B cell (primary cell): ENCODE data around the gene ALG3. TPM values are rescaled to one million over a fixed set of nuclear protein-coding genes. Genes with fewer than 3 reads are reported as not detected.
A peak's percentile ranks its signal among the peaks of the same experiment; 100 is the strongest.

Source experiments
- ATAC-seq: fragments of 200-7000 bp; cut with Tn5 transposase; one replicate; pipeline ENCODE4 v1.10.0; 2021; ENCODE audit warnings: low read depth, mild to moderate bottlenecking, moderate number of reproducible peaks, moderate library complexity
- CTCF ChIA-PET: fragments of 350-600 bp; sonication (Branson Sonifier 250); formaldehyde crosslinking; loops from one replicate; lab custom pipeline; 2021; ENCODE audit warnings: antibody characterized with exemption, inconsistent platforms; lab: Charles Lee
- POLR2A ChIA-PET: fragments of 350-600 bp; sonication (Branson Sonifier 250); formaldehyde crosslinking; loops from one replicate; lab custom pipeline; 2021; ENCODE audit warnings: antibody characterized with exemption; lab: Charles Lee
- DNase-seq: peaks from one replicate; pipeline ENCODE4 v3.0.0; 2013
- H2AFZ ChIP-seq: 2 replicates; pipeline ENCODE4 v1.6.1; 2012; ENCODE audit warnings: mild to moderate bottlenecking, low read depth, low read length; ENCODE audit not compliant: insufficient read depth, poor library complexity, severe bottlenecking
- H3K27ac ChIP-seq, 2 donors: 1 replicate in 1 of 2; 2 replicates in 1 of 2; pipeline ENCODE4 v1.5.1; 2012 to 2013; ENCODE audit warnings: low read length in 2 of 2, mild to moderate bottlenecking in 2 of 2, moderate library complexity in 1 of 2
- H3K27me3 ChIP-seq, 4 experiments: fragments of 200-600 bp in 1 of 4; sonication (generic) in 1 of 4; replicated peaks in 1 of 4; 1 replicate in 2 of 4; 2 replicates in 2 of 4; pipeline versions ENCODE4 v1.6.1 to v1.7.0; 2013 to 2016; ENCODE audit warnings: low read length in 3 of 4, mild to moderate bottlenecking in 2 of 4, mixed read lengths in 1 of 4, moderate library complexity in 1 of 4; ENCODE audit not compliant: insufficient read depth in 4 of 4, control insufficient read depth in 3 of 4; ENCODE audit errors: control extremely low read depth in 1 of 4
- H3K36me3 ChIP-seq, 2 experiments: replicated peaks in 1 of 2; 1 replicate in 1 of 2; 2 replicates in 1 of 2; pipeline versions ENCODE4 v1.6.1 to v1.7.1; 2013; ENCODE audit warnings: low read length in 1 of 2; ENCODE audit not compliant: insufficient read depth in 2 of 2, control insufficient read depth in 1 of 2; ENCODE audit errors: control extremely low read depth in 1 of 2, extremely low read depth in 1 of 2
- H3K4me1 ChIP-seq, 2 donors: fragments of 200-600 bp in 1 of 2; sonication (generic) in 1 of 2; 1 replicate in 1 of 2; 2 replicates in 1 of 2; pipeline versions ENCODE4 v1.5.1 to v1.6.1; 2013 to 2017; ENCODE audit warnings: low read length in 2 of 2; ENCODE audit not compliant: control insufficient read depth in 2 of 2, insufficient read depth in 2 of 2
- H3K4me2 ChIP-seq: replicated peaks from 2 replicates; pipeline ENCODE3; 2012; ENCODE audit warnings: mild to moderate bottlenecking, low read depth, low read length; ENCODE audit not compliant: poor library complexity, severe bottlenecking
- H3K4me3 ChIP-seq, 5 experiments: fragments of 200-600 bp in 1 of 5; sonication (generic) in 1 of 5; 1 replicate in 3 of 5; 2 replicates in 2 of 5; pipeline versions ENCODE4 v1.5.1 to v1.7.0; 2011 to 2016; ENCODE audit warnings: low read length in 4 of 5, mild to moderate bottlenecking in 4 of 5, low read depth in 2 of 5, control low read depth in 1 of 5, moderate library complexity in 1 of 5; ENCODE audit not compliant: insufficient read depth in 1 of 5; ENCODE audit errors: control extremely low read depth in 1 of 5, extremely low read depth in 1 of 5
- H3K79me2 ChIP-seq: fragments of 200-600 bp; sonication (generic); one replicate; pipeline ENCODE4 v1.6.0; 2016; ENCODE audit warnings: low read length; ENCODE audit not compliant: control insufficient read depth, insufficient read depth
- H3K9ac ChIP-seq: fragments of 200-600 bp; sonication (generic); 2 replicates; pipeline ENCODE4 v1.6.1; 2017; ENCODE audit warnings: mild to moderate bottlenecking, low read length, moderate library complexity
- H3K9me3 ChIP-seq, 3 donors: one replicate each; pipeline versions ENCODE4 v1.6.1 to v1.7.1; 2013; ENCODE audit warnings: low read length in 2 of 3; ENCODE audit not compliant: control insufficient read depth in 2 of 3, insufficient read depth in 1 of 3; ENCODE audit errors: control extremely low read depth in 1 of 3
- H4K20me1 ChIP-seq: 2 replicates; pipeline ENCODE4 v1.6.0; 2012; ENCODE audit warnings: mild to moderate bottlenecking, low read length; ENCODE audit not compliant: insufficient read depth, control insufficient read depth, poor library complexity, severe bottlenecking
- H3K27ac Mint-ChIP-seq: one replicate; pipeline ENCODE4 v1.8.0; 2021; ENCODE audit warnings: mixed read lengths
- H3K27me3 Mint-ChIP-seq: one replicate; pipeline ENCODE4 v1.8.0; 2021; ENCODE audit warnings: mixed read lengths
- H3K4me1 Mint-ChIP-seq: one replicate; pipeline ENCODE4 v1.8.0; 2021; ENCODE audit warnings: mixed read lengths
- H3K4me3 Mint-ChIP-seq: one replicate; pipeline ENCODE4 v1.8.0; 2021; ENCODE audit warnings: mixed read lengths
- H3K9me3 Mint-ChIP-seq: one replicate; pipeline ENCODE4 v1.8.0; 2022; ENCODE audit warnings: mixed read lengths; ENCODE audit not compliant: insufficient read depth
- EZH2 ChIP-seq: IDR thresholded peaks from 2 replicates; pipeline ENCODE4 v1.6.1; 2012; ENCODE audit warnings: borderline replicate concordance, low read depth, mild to moderate bottlenecking, moderate library complexity, low read length; ENCODE audit not compliant: insufficient read depth, poor library complexity, severe bottlenecking
- WGBS: methylation state at CpG from one replicate; pipeline ENCODE4 v1.1.5; 2013; ENCODE audit warnings: missing lambda C conversion rate; ENCODE audit not compliant: insufficient coverage; 5-methylcytosine and 5-hydroxymethylcytosine counted together
- intact Hi-C: fragments of 100-400 bp; cut with micrococcal nuclease; formaldehyde crosslinking; loops from one replicate; pipeline ENCODE4 v1.10.0; 2022
- polyA plus RNA-seq: library from polyadenylated mRNA; depleted of rRNA; stranded (reverse); fragments of >200 nt; gene quantifications from 2 replicates; pipeline ENCODE4 v1.2.3, GENCODE V29; 2012
- total RNA-seq, 2 donors: library from RNA; stranded (reverse); fragments of 120-200 nt in 1 of 2; gene quantifications; 1 replicate in 1 of 2; 2 replicates in 1 of 2; pipeline versions ENCODE4 v1.2.3 to v1.2.4, GENCODE V29; 2013 to 2022
- TF ChIP-seq, protein P1 (sequence below): fragments of 200-600 bp; IDR thresholded peaks from one replicate; pipeline ENCODE4 v1.8.0; 2022; ENCODE audit warnings: antibody characterized with exemption, mild to moderate bottlenecking

The ALG3 gene
- total and polyA plus RNA-seq, 2 donors (not counting 1 experiment from before 2014, with no cell fraction given), result 36.1 to 38.6 TPM

- H3K9me3 ChIP-seq, result no peaks in the 10 kb centered on the region
- no peaks in the 10 kb centered on the region for H3K36me3 ChIP-seq
- H3K27me3 ChIP-seq, result peaks cover 0 to 15% (median 4%) of the 10 kb centered on the region in 4 experiments
- TF ChIP-seq EZH2, result no peak
- TF ChIP-seq, protein P1, sequence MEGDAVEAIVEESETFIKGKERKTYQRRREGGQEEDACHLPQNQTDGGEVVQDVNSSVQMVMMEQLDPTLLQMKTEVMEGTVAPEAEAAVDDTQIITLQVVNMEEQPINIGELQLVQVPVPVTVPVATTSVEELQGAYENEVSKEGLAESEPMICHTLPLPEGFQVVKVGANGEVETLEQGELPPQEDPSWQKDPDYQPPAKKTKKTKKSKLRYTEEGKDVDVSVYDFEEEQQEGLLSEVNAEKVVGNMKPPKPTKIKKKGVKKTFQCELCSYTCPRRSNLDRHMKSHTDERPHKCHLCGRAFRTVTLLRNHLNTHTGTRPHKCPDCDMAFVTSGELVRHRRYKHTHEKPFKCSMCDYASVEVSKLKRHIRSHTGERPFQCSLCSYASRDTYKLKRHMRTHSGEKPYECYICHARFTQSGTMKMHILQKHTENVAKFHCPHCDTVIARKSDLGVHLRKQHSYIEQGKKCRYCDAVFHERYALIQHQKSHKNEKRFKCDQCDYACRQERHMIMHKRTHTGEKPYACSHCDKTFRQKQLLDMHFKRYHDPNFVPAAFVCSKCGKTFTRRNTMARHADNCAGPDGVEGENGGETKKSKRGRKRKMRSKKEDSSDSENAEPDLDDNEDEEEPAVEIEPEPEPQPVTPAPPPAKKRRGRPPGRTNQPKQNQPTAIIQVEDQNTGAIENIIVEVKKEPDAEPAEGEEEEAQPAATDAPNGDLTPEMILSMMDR, result peak; percentile 66
- peaks cover 23% of the 10 kb centered on the region for H3K27me3 Mint-ChIP-seq
- no peak overlapping the region for H3K27ac ChIP-seq
- no peak overlapping the region for H3K4me3 ChIP-seq
- no peak overlapping the region for H3K27ac Mint-ChIP-seq
- H3K4me2 ChIP-seq, result no peak overlapping the region
- H3K4me1 ChIP-seq, result no peaks in the 10 kb centered on the region
- ChIA-PET CTCF (interaction anchor here (0.6 to 1.6 kb wide), 7 partner anchors 61 to 394 kb away, joined by 3 to 8 read pairs (median 3); no protein-coding TSS in a partner anchor), POLR2A (no interaction called here)
- H3K9me3 Mint-ChIP-seq, result no peaks in the 10 kb centered on the region
- no peaks in the 10 kb centered on the region for H3K4me1 Mint-ChIP-seq
- 16% methylated on average over 6 of the region's 10 CpGs for WGBS
- ATAC-seq (peak; percentile 49), DNase-seq (peak; percentile 56)
- no peaks in the 10 kb centered on the region for H3K79me2 ChIP-seq
- H2AFZ ChIP-seq, result peak overlapping the region; percentile 13
- H3K4me3 Mint-ChIP-seq, result no peak overlapping the region
- H4K20me1 ChIP-seq, result no peaks in the 10 kb centered on the region
- no peak overlapping the region for H3K9ac ChIP-seq
- intact Hi-C loops, result loop anchor here (1.0 kb wide), 2 partner anchors 62 to 394 kb away; no protein-coding TSS in a partner anchor
These were observed 40.7 kb upstream of the ALG3 start for GRCh38 chr3:184289426-184289938.

- H3K4me2 ChIP-seq, result no peak overlapping the region
- 31% methylated on average over 3 of the region's 4 CpGs for WGBS
- CTCF ChIA-PET, result interaction anchor here (1.1 kb wide), 1 partner anchor 57 kb away, joined by 9 read pairs; no protein-coding TSS in a partner anchor
- DNase-seq, result no peak
- no peaks in the 10 kb centered on the region for H3K9me3 ChIP-seq
- H2AFZ ChIP-seq, result no peak overlapping the region
- no peaks in the 10 kb centered on the region for H4K20me1 ChIP-seq
- Mint-ChIP-seq H3K4me1 (no peaks in the 10 kb centered on the region), H3K27me3 (peaks cover 34% of the 10 kb centered on the region), H3K27ac (no peak overlapping the region), H3K9me3 (no peaks in the 10 kb centered on the region), H3K4me3 (no peak overlapping the region)
- no peak overlapping the region for H3K27ac ChIP-seq
- H3K79me2 ChIP-seq, result no peaks in the 10 kb centered on the region
- H3K4me1 ChIP-seq, result no peaks in the 10 kb centered on the region
- H3K9ac ChIP-seq, result no peak overlapping the region
- peaks cover 0 to 10% (median 2%) of the 10 kb centered on the region in 4 experiments for H3K27me3 ChIP-seq
- intact Hi-C loops, result no loop called here
- H3K36me3 ChIP-seq, result no peaks in the 10 kb centered on the region
- POLR2A ChIA-PET, result no interaction called here
- no peak for TF ChIP-seq EZH2
- TF ChIP-seq, protein P1, result no peak
- no peak overlapping the region for H3K4me3 ChIP-seq
- no peak for ATAC-seq
These were observed 35.9 kb upstream of the ALG3 start for GRCh38 chr3:184284696-184285095.
